Neural crest cell (in vitro differentiated cells): ENCODE results near the gene ITPR1. TPM values are rescaled to one million over a fixed set of nuclear protein-coding genes. Genes with fewer than 3 reads are reported as not detected.

Source experiments
- DNase-seq: peaks from one replicate; pipeline ENCODE4 v3.0.0; 2021; ENCODE audit warnings: low read depth, mixed read lengths, low spot score
- H3K27ac Mint-ChIP-seq: one replicate; pipeline ENCODE4 v1.8.0; 2021; ENCODE audit warnings: mild to moderate bottlenecking, mixed read lengths; ENCODE audit not compliant: unreplicated experiment
- H3K27me3 Mint-ChIP-seq: 2 replicates; pipeline ENCODE4 v1.8.0; 2021; ENCODE audit warnings: low read depth, mild to moderate bottlenecking, mixed read lengths
- H3K36me3 Mint-ChIP-seq: 2 replicates; pipeline ENCODE4 v1.8.0; 2021; ENCODE audit warnings: low read depth, mild to moderate bottlenecking, mixed read lengths
- H3K4me1 Mint-ChIP-seq: 2 replicates; pipeline ENCODE4 v1.8.0; 2021; ENCODE audit warnings: mixed read lengths
- H3K4me3 Mint-ChIP-seq: one replicate; pipeline ENCODE4 v1.8.0; 2021; ENCODE audit warnings: mild to moderate bottlenecking, mixed read lengths
- H3K9me3 Mint-ChIP-seq: 2 replicates; pipeline ENCODE4 v1.8.0; 2021; ENCODE audit warnings: mixed read lengths
- CTCF ChIP-seq: fragments of 200-600 bp; sonication (generic); conservative IDR thresholded peaks from 2 replicates; pipeline ENCODE4 v1.5.0; 2021; ENCODE audit warnings: antibody characterized with exemption, mild to moderate bottlenecking
- total RNA-seq: library from RNA; stranded (reverse); gene quantifications from 2 replicates; pipeline ENCODE4 v1.2.1, GENCODE V29; 2021

Gene ITPR1
- total RNA-seq, 1 donor from 2014 or later = 4.8 TPM

GRCh38 chr3:4474683-4475490 lies 18.3 kb upstream of the ITPR1 start:
- Mint-ChIP-seq H3K27me3 (peaks cover 61% of the 10 kb centered on the region), H3K4me3 (no peak overlapping the region), H3K27ac (no peak overlapping the region)

GRCh38 chr3:4475804-4476203 lies 17.3 kb upstream of the ITPR1 start:
- Mint-ChIP-seq H3K27me3 (peaks cover 54% of the 10 kb centered on the region), H3K4me1 (peaks cover 4% of the 10 kb centered on the region), H3K27ac (no peak overlapping the region), H3K4me3 (no peak overlapping the region), H3K9me3 (no peaks in the 10 kb centered on the region), H3K36me3 (no peaks in the 10 kb centered on the region)
- TF ChIP-seq CTCF = no peak
- DNase-seq = no peak

More at GRCh38 chr3:4474683-4475490, 18.3 kb upstream of the ITPR1 start:
- Mint-ChIP-seq H3K4me1 (peaks cover 4% of the 10 kb centered on the region), H3K36me3 (no peaks in the 10 kb centered on the region), H3K9me3 (no peaks in the 10 kb centered on the region)
- DNase-seq = no peak
- TF ChIP-seq CTCF = no peak

GRCh38 chr3:4476496-4476895 lies 16.7 kb upstream of the ITPR1 start:
- no peak overlapping the region for H3K27ac Mint-ChIP-seq
- no peak for TF ChIP-seq CTCF
- H3K9me3 Mint-ChIP-seq = no peaks in the 10 kb centered on the region
- H3K4me3 Mint-ChIP-seq = no peak overlapping the region
- peaks cover 4% of the 10 kb centered on the region for H3K4me1 Mint-ChIP-seq
- DNase-seq = no peak
- H3K27me3 Mint-ChIP-seq = peaks cover 53% of the 10 kb centered on the region
- no peaks in the 10 kb centered on the region for H3K36me3 Mint-ChIP-seq

GRCh38 chr3:4478261-4478660 lies 14.9 kb upstream of the ITPR1 start:
- no peaks in the 10 kb centered on the region for H3K9me3 Mint-ChIP-seq
- H3K4me3 Mint-ChIP-seq = no peak overlapping the region
- peaks cover 42% of the 10 kb centered on the region for H3K27me3 Mint-ChIP-seq
- no peak for DNase-seq
- no peaks in the 10 kb centered on the region for H3K36me3 Mint-ChIP-seq
- TF ChIP-seq CTCF = no peak
- peaks cover 4% of the 10 kb centered on the region for H3K4me1 Mint-ChIP-seq
- H3K27ac Mint-ChIP-seq = no peak overlapping the region

GRCh38 chr3:4491855-4492207 lies 1.3 kb upstream of the ITPR1 start:
- TF ChIP-seq CTCF = no peak
- Mint-ChIP-seq H3K36me3 (no peaks in the 10 kb centered on the region), H3K27ac (no peak overlapping the region), H3K27me3 (peaks cover 81% of the 10 kb centered on the region), H3K9me3 (no peaks in the 10 kb centered on the region), H3K4me3 (peak overlapping the region; percentile 97), H3K4me1 (peaks cover 12% of the 10 kb centered on the region)
- no peak for DNase-seq
